SU-DHL-6 (cell line): ENCODE data around the gene RPP14.

Experiments used
- CTCF ChIP-seq: fragments of 200-600 bp; sonication (generic); IDR thresholded peaks from one replicate; pipeline ENCODE4 v1.5.1; 2017; ENCODE audit warnings: antibody characterized with exemption, mild to moderate bottlenecking, low read length, moderate library complexity; ENCODE audit not compliant: insufficient read depth, poor library complexity, severe bottlenecking
- EZH2phosphoT487 ChIP-seq: fragments of 200-600 bp; sonication (generic), shearing (Covaris generic); conservative IDR thresholded peaks from 2 replicates; pipeline ENCODE4 v1.6.1; 2018; ENCODE audit warnings: mild to moderate bottlenecking, antibody characterized with exemption, low read length, moderate library complexity, mixed read lengths

DNA sequence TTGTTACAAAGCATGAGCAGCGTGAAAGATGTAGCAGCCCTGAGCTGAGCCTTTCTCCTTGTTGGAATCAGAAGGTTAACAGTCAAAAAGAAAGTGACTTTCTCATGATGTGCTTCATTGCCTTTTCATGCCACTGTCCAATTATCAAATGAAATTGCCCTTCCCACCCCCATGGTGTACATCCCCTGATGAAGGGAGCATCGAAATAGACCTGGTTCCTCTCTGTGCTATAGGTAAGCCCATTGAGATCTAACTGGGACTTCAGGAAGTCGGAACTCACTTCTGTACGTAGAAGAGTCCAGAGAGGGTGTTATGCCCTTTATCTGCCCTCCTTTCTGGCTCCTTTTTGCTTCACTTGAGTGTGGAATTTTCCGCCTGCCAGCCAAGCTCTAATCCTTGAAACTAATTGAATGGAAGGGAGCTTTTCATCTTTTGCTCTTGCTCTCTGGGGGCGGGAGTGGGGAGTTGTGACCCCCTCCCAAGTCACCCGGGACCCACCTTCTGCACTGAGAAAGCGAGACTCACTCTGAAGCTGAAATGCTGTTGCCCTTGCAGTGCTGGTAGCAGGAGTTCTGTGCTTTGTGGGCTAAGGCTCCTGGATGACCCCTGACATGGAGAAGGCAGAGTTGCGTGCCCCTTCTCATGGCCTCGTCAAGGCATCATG lies 47.5 kb upstream of the RPP14 start:
- TF ChIP-seq CTCF (no peak), EZH2phosphoT487 (no peak)
